Fibroblast of lung (primary cell): Measurements from ENCODE around the gene MMUT.

Source experiments
- EZH2 ChIP-seq: IDR thresholded peaks from 2 replicates; pipeline ENCODE4 v1.5.1; 2012; ENCODE audit warnings: low read length, control low read depth, mild to moderate bottlenecking; ENCODE audit errors: missing control alignments
- TF ChIP-seq, protein P1 (sequence below), 2 donors: IDR thresholded peaks in 1 of 2; conservative IDR thresholded peaks in 1 of 2; 1 replicate in 1 of 2; 2 replicates in 1 of 2; pipeline ENCODE4 v1.5.1; 2011 to 2012; ENCODE audit warnings: low read length in 2 of 2, control low read depth in 1 of 2, inconsistent platforms in 1 of 2, low read depth in 1 of 2, mild to moderate bottlenecking in 1 of 2

DNA sequence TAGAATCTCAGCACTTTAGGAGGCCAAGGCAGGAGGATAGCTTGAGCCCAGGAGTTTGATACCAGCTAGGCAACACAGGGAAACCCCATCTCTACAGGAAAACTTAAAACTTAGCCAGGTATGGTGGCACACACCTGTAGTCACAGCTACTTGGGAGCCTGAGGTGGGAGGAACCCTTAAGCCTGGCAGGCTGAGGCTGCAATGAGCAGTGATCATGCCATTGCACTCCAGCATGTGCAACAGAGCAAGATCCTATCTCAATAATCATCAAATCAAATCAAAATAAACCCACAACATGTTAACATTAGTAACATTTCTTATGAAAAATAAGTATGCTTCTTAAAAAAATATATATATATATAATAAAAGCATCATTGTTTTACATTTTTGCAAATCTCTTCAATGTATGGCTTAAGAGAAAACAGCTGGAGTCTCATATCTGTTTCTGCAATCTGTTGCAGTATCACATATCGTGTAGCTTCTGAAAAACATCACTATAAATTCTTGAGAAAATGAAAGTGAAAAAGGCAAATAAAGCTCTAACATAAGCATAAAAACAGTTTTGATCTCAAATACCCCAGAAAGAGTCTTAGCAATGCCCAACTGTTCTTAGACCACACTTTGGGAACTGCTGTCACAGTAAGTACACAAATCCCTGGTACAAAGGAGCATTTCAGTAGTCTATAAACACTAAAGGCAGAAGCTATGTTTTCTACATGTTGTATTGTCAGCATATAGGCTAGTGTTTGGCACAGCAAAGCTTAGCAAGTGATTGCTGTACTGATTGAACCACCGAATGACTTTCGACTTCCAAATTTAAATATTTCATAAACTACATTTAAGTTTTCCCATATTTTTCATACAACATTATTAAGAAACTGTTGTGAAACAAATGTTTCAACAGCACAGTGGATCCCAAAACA, 8.0 kb downstream of the MMUT start:
- TF ChIP-seq, protein P1, sequence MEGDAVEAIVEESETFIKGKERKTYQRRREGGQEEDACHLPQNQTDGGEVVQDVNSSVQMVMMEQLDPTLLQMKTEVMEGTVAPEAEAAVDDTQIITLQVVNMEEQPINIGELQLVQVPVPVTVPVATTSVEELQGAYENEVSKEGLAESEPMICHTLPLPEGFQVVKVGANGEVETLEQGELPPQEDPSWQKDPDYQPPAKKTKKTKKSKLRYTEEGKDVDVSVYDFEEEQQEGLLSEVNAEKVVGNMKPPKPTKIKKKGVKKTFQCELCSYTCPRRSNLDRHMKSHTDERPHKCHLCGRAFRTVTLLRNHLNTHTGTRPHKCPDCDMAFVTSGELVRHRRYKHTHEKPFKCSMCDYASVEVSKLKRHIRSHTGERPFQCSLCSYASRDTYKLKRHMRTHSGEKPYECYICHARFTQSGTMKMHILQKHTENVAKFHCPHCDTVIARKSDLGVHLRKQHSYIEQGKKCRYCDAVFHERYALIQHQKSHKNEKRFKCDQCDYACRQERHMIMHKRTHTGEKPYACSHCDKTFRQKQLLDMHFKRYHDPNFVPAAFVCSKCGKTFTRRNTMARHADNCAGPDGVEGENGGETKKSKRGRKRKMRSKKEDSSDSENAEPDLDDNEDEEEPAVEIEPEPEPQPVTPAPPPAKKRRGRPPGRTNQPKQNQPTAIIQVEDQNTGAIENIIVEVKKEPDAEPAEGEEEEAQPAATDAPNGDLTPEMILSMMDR (conservative IDR thresholded peaks at IDR 0.05 in 1 of 2, IDR thresholded peaks at IDR 0.05 in 1 of 2; ENCODE audit: low read depth in 1 of 2, low read length in 2 of 2), result no peak
- no peak for TF ChIP-seq EZH2
